IPS-18c (cell line): ENCODE measurements around the gene RASL10B.

Experiments used
- H3K4me3 ChIP-seq: 2 replicates; pipeline ENCODE4 v1.7.0; 2013; ENCODE audit warnings: low read depth, mild to moderate bottlenecking, low read length, moderate library complexity; ENCODE audit not compliant: insufficient read depth
- H3K9me3 ChIP-seq: one replicate; pipeline ENCODE4 v1.6.1; 2013; ENCODE audit warnings: mild to moderate bottlenecking, low read length, moderate library complexity; ENCODE audit not compliant: control insufficient read depth, insufficient read depth

The RASL10B gene

GRCh38 chr17:35769895-35770486 lies 38.6 kb downstream of the RASL10B start:
- peaks cover 2% of the 10 kb centered on the region for H3K9me3 ChIP-seq
- no peak overlapping the region for H3K4me3 ChIP-seq

GRCh38 chr17:35773129-35773528 lies 41.7 kb downstream of the RASL10B start:
- no peak overlapping the region for H3K4me3 ChIP-seq
- no peaks in the 10 kb centered on the region for H3K9me3 ChIP-seq

GRCh38 chr17:35773679-35774425 lies 42.4 kb downstream of the RASL10B start:
- Histone ChIP-seq H3K4me3 (no peak overlapping the region), H3K9me3 (no peaks in the 10 kb centered on the region)

- Histone ChIP-seq H3K9me3 (no peaks in the 10 kb centered on the region), H3K4me3 (no peak overlapping the region)
Measured at GRCh38 chr17:35774499-35774898, 43.1 kb downstream of the RASL10B start.

- H3K9me3 ChIP-seq = no peaks in the 10 kb centered on the region
- no peak overlapping the region for H3K4me3 ChIP-seq
Measured at GRCh38 chr17:35775039-35775438, 43.6 kb downstream of the RASL10B start.

- Histone ChIP-seq H3K4me3 (no peak overlapping the region), H3K9me3 (no peaks in the 10 kb centered on the region)
Measured at GRCh38 chr17:35775583-35775982, 44.1 kb downstream of the RASL10B start.

GRCh38 chr17:35778641-35779196 lies 47.3 kb downstream of the RASL10B start:
- H3K4me3 ChIP-seq = no peak overlapping the region
- H3K9me3 ChIP-seq = no peaks in the 10 kb centered on the region

GRCh38 chr17:35780950-35781349 lies 49.5 kb downstream of the RASL10B start:
- no peaks in the 10 kb centered on the region for H3K9me3 ChIP-seq
- H3K4me3 ChIP-seq = no peak overlapping the region

- no peaks in the 10 kb centered on the region for H3K9me3 ChIP-seq
- no peak overlapping the region for H3K4me3 ChIP-seq
Measured at GRCh38 chr17:35784895-35785294, 53.5 kb downstream of the RASL10B start.

GRCh38 chr17:35786941-35787432 lies 55.5 kb downstream of the RASL10B start:
- Histone ChIP-seq H3K9me3 (no peaks in the 10 kb centered on the region), H3K4me3 (no peak overlapping the region)

GRCh38 chr17:35788477-35789368 lies 57.3 kb downstream of the RASL10B start:
- no peaks in the 10 kb centered on the region for H3K9me3 ChIP-seq
- no peak overlapping the region for H3K4me3 ChIP-seq

- H3K4me3 ChIP-seq = no peak overlapping the region
- H3K9me3 ChIP-seq = no peaks in the 10 kb centered on the region
Measured at GRCh38 chr17:35790841-35791240, 59.4 kb downstream of the RASL10B start.

- Histone ChIP-seq H3K4me3 (no peak overlapping the region), H3K9me3 (no peaks in the 10 kb centered on the region)
Measured at GRCh38 chr17:35791681-35792350, 60.4 kb downstream of the RASL10B start.
